SK-MEL-5 (cell line): ENCODE results near the gene GGACT. TPM values are rescaled to one million over a fixed set of nuclear protein-coding genes. Genes with fewer than 3 reads are reported as not detected.

Experiments
- DNase-seq: peaks from one replicate; pipeline ENCODE4 v3.0.0-alpha.2; 2016; ENCODE audit warnings: low read depth, low spot score
- in situ Hi-C: cut with HindIII; loops from 2 replicates; pipeline ENCODE4 v1.10.0; 2016; ENCODE audit warnings: low sequenced_read_pairs, high pct_unique_total_duplicates, low pct_unique_long_range_greater_than_20kb
- total RNA-seq: library from RNA; depleted of rRNA; stranded (reverse); fragments of >200 nt; shearing (Covaris generic); gene quantifications from 2 replicates; pipeline ENCODE4 v1.2.3, GENCODE V29; 2014

GGACT gene
- total RNA-seq, 1 experiment from 2014 or later = 9.2 TPM

- in situ Hi-C loops = no loop called here
- DNase-seq = no peak
Observed at GRCh38 chr13:100537951-100538462, 50.6 kb downstream of the GGACT start.

- DNase-seq = no peak
- in situ Hi-C loops = no loop called here
Observed at GRCh38 chr13:100537486-100537885, 51.1 kb downstream of the GGACT start.

- in situ Hi-C loops = no loop called here
Observed at GRCh38 chr13:100536643-100537180, 51.9 kb downstream of the GGACT start.

GRCh38 chr13:100535426-100536135, 53.0 kb downstream of the GGACT start:
- in situ Hi-C loops = no loop called here
- DNase-seq = no peak

More at GRCh38 chr13:100536643-100537180, 51.9 kb downstream of the GGACT start:
- no peak for DNase-seq

GRCh38 chr13:100534911-100535310, 53.7 kb downstream of the GGACT start:
- in situ Hi-C loops = no loop called here
- DNase-seq = no peak

- in situ Hi-C loops = no loop called here
- DNase-seq = no peak
Observed at GRCh38 chr13:100534147-100534843, 54.3 kb downstream of the GGACT start.

GRCh38 chr13:100533588-100534041, 55.0 kb downstream of the GGACT start:
- in situ Hi-C loops = no loop called here

GRCh38 chr13:100532836-100533435, 55.7 kb downstream of the GGACT start:
- in situ Hi-C loops = no loop called here
- DNase-seq = no peak

More at GRCh38 chr13:100533588-100534041, 55.0 kb downstream of the GGACT start:
- no peak for DNase-seq

- DNase-seq = no peak
- in situ Hi-C loops = no loop called here
Observed at GRCh38 chr13:100532090-100532766, 56.4 kb downstream of the GGACT start.

GRCh38 chr13:100530671-100531213, 57.8 kb downstream of the GGACT start:
- DNase-seq = no peak
- in situ Hi-C loops = no loop called here

- in situ Hi-C loops = no loop called here
- DNase-seq = no peak
Observed at GRCh38 chr13:100529666-100530377, 58.8 kb downstream of the GGACT start.

GRCh38 chr13:100528820-100529219, 59.8 kb downstream of the GGACT start:
- no peak for DNase-seq

GRCh38 chr13:100528353-100528752, 60.2 kb downstream of the GGACT start:
- in situ Hi-C loops = no loop called here
- no peak for DNase-seq

More at GRCh38 chr13:100528820-100529219, 59.8 kb downstream of the GGACT start:
- in situ Hi-C loops = no loop called here

GRCh38 chr13:100527644-100528043, 60.9 kb downstream of the GGACT start:
- no peak for DNase-seq
- in situ Hi-C loops = no loop called here

GRCh38 chr13:100526318-100527000, 62.1 kb downstream of the GGACT start:
- in situ Hi-C loops = no loop called here
- DNase-seq = no peak
